ENCODE results near the gene TRIM47.
A peak's percentile ranks its signal among the peaks of the same experiment; 100 is the strongest.
"Not testable (repeated sequence)": the region's sequence is repeated elsewhere in the genome, so short reads cannot be mapped to it uniquely, and the experiment has no call there.

Gene TRIM47

DNA sequence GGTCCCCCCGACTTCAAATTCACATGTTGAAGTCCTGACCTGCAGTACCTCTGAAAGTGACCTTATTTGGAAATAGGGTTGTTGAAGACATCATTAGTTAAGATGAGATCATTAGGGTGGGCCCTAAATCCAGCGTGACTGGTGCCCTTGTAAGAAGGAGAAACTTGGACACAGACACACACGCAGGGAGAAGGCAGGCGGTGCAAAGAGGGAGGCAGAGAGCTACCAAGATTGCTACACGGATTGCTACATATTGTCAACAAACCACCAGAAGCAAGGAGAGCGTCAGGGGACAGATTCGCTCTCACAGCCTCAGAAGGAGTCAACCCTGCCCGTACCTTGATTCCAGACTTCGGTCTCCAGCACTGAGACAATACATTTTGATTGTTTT lies 16.5 kb downstream of the TRIM47 start:
- no peak for DNase-seq (ENCODE audit: low read depth)
- no peak overlapping the region for H3K4me3 ChIP-seq (ENCODE audit: low read length)
- TF ChIP-seq, protein P1, sequence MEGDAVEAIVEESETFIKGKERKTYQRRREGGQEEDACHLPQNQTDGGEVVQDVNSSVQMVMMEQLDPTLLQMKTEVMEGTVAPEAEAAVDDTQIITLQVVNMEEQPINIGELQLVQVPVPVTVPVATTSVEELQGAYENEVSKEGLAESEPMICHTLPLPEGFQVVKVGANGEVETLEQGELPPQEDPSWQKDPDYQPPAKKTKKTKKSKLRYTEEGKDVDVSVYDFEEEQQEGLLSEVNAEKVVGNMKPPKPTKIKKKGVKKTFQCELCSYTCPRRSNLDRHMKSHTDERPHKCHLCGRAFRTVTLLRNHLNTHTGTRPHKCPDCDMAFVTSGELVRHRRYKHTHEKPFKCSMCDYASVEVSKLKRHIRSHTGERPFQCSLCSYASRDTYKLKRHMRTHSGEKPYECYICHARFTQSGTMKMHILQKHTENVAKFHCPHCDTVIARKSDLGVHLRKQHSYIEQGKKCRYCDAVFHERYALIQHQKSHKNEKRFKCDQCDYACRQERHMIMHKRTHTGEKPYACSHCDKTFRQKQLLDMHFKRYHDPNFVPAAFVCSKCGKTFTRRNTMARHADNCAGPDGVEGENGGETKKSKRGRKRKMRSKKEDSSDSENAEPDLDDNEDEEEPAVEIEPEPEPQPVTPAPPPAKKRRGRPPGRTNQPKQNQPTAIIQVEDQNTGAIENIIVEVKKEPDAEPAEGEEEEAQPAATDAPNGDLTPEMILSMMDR (conservative IDR thresholded peaks at IDR 0.05; ENCODE audit: low read depth, low read length): no peak

DNA sequence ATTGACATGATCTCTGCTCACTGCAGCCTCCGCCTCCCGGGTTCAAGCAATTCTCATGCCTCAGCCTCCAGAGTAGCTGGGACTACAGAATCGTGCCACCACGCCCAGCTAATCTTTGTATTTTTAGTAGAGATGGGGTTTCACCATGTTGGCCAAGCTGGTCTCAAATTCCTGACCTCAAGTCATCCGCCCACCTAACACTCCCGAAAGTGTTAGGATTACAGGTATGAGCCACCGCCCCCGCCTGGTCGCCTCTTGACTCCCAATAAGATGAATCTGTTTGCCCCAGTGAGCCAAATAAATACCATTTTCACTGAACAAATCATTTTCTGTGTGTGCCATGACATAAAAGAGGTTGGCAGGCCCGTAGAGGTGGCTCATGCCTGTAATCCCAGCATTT lies 19.0 kb downstream of the TRIM47 start:
- H3K4me3 ChIP-seq (ENCODE audit: low read length); DNase-seq (ENCODE audit: low read depth): not testable (repeated sequence)

DNA sequence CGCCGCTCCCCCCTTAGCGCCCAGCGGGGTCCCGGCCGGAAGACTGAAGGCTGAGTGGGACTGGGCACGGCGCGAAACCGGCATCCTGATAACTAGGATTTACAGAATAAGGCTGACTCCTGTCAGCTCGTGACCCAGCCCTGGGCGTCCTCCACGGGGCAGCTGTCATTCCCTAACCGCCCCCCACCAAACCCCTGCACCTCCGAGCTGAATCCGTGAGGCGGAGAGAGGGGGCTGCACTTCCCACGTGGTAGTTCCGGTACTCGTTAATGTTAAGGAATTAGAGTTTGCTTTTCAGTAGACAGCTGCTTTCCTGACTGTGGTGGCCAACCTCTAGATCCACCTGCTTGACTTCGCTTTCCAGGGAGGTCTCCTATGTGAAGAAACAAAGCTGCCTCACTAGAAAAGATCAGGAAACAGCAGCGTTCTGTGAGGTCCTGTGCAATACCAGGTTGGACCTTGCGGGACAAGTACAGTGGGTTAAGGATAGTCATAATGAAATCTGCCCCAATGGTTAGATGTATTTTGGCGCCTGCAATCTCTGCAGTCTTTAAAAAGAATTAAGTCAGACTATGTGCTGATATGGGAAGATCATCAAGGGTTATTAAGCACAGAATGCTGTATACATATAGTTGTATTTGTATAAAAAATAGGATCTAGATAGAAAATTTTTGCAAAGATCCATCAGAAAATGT lies 22.2 kb downstream of the TRIM47 start:
- TF ChIP-seq, protein P1 (conservative IDR thresholded peaks at IDR 0.05; ENCODE audit: low read depth, low read length): no peak
- DNase-seq (ENCODE audit: low read depth): no peak
- peak overlapping the region; percentile 85 for H3K4me3 ChIP-seq (ENCODE audit: low read length)

DNA sequence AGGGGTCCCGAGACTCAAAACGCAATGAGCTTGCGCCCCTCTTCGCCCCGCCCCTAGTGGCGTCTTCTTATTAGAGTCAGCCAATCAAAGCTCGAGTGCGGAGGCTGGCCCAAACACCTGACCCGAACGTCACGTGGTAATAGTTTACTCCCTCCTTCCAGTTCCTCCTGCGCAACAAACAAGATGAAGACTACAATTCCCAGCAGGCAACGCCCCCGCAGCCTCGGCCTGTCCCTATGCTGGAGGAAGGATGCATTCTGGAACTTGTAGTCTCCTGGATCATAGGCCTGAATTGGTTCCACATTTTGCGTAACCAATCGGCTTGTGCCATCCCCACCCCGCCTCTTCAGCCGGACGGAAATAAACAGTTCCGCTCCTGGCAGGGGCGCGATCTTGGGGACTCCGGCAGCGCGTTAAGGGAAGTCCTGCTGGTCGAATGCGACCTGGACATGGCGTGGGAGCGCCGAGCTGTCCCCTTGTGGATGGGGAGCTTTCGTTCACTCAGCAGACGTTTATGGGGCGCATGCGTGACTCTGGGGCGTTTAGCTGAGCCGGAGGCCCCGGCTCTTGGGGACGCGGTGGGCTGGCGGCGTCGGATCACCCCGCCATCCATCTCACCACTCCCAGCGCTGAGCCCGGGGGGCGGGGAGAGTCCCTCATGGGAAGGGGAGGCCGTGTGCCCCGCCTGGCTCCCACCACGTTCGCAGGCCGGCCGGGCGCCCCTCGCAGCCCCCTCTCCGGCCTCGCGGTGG lies 22.9 kb downstream of the TRIM47 start, which contains the start of gene WBP2:
Gene WBP2 (minus strand): TSS at position 26 of the 752 bp plus-strand sequence. CDS start 38 bp downstream, outside the sequence.
- peak; percentile 100 for DNase-seq (ENCODE audit: low read depth)
- peak within 1 kb of the TSS; percentile 85 for H3K4me3 ChIP-seq (ENCODE audit: low read length)
- TF ChIP-seq, protein P1 (conservative IDR thresholded peaks at IDR 0.05; ENCODE audit: low read depth, low read length): no peak

DNA sequence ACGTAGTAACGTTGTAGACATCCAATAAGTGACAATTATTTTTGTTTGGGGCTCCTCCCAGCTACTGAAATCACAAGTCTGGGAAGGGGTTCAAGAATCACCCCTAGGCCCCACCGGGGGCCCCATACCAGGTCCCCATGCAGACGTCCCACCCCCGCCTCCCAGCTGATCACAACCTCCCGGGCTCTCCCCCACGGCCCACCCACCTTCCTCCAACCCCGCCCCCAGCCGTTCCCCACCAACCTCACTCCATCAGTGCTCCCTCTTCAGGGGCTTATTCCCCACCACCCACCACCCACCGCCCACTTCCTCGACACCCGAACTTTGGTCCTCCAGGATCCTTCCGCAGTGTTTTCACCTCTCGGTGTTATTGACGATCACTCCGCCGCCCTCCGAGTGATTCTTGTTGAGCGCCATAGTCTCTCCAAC lies 23.5 kb downstream of the TRIM47 start:
- H3K4me3 ChIP-seq (ENCODE audit: low read length): peak overlapping the region; percentile 62
- TF ChIP-seq, protein P1 (conservative IDR thresholded peaks at IDR 0.05; ENCODE audit: low read depth, low read length): no peak
- no peak for DNase-seq (ENCODE audit: low read depth)

DNA sequence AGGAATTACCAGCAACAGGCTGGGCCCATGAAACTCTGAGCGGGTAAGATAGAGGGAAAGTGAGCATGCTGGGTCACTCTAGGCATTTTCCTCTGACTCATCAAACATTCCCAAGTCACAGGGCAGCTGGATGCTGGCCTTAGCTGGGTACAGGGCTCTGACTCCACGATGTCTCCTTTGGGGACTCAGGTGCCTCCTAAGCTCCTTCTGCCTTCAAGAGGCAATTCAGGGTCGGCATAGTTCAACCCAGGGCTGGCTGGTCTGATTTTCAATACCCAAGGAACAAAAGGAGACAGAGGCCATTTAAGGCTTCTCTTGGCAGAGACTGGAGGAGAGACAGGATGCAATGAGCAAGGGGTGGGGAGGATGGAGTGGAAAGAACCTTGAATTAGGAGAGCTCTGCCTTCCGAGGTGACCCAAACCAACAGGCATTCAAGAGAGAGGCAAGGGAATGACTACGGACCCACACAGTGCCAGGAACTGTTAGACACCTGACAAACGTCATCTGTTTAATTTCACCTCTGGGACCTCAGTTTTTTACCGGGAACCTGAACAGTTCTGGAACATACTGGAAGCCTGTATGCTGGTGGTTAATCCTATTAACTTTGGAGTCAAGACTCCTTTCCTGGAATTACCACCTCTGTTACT lies 24.2 kb downstream of the TRIM47 start:
- TF ChIP-seq, protein P1 (conservative IDR thresholded peaks at IDR 0.05; ENCODE audit: low read depth, low read length): no peak

DNA sequence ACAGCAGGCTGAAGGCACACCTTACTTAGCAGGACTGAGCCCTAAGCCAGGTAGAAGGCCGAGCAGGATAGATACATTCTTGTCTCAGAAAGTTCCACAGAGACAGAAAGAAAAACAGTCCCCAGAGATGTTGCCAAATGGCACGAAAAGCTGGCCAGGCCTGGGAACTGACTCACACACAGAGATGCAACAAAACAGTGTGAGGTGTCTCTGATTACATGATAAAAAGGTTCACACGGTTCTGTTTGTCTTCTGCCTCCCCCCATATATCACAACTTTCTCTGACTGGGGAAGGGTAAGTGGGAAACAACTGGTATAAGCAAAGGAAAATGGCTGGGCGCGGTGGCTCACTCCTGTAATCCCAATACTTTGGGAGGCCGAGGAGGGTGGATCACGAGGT lies 24.9 kb downstream of the TRIM47 start:
- H3K4me3 ChIP-seq (ENCODE audit: low read length): no peak overlapping the region
- peak; percentile 50 for DNase-seq (ENCODE audit: low read depth)
- TF ChIP-seq, protein P1 (conservative IDR thresholded peaks at IDR 0.05; ENCODE audit: low read depth, low read length): no peak

More for the DNA sequence above, 24.2 kb downstream of the TRIM47 start:
- peak; percentile 89 for DNase-seq (ENCODE audit: low read depth)
- H3K4me3 ChIP-seq (ENCODE audit: low read length): peak overlapping the region; percentile 62

DNA sequence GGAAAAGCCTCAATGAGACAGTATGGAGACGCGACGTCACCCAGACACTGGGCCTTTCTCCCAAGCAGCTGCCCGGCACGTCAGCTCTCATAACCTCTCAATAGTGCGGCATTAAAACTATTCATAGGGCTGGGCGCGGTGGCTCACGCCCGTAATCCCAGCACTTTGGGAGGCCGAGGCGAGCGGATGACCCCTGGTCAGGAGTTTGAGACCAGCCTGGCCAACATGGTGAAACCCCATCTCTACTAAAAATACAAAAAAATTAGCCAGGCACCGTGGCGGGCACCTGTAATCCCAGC lies 26.7 kb downstream of the TRIM47 start:
- not testable (repeated sequence) for DNase-seq (ENCODE audit: low read depth)

More for the DNA sequence above, 26.7 kb downstream of the TRIM47 start:
- not testable (repeated sequence) for H3K4me3 ChIP-seq (ENCODE audit: low read length)

Data from retinal pigment epithelial cell (primary cell).